ENCODE measurements around the gene MUSK.
"Not testable (repeated sequence)": the region's sequence is repeated elsewhere in the genome, so short reads cannot be mapped to it uniquely, and the experiment has no call there.

MUSK gene

DNA sequence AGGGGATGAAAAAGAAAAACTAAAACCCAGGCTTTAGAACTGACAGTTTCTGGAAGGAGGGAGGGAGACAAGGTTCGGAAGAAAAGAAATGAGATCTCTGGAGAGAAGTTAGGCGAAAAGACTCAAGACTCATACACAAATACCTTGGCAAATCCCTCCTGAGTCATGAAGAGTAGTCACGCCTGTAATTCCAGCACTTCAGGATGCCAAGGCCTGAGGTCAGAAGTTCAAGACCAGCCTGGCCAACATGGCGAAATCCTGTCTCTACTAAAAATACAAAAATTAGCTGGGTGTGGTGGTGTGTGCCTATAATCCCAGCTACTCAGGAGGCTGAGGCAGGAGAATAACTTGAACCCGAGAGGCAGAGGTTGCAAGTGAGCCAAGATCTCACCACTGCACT is 27.3 kb downstream of the MUSK start:
- DNase-seq: not testable (repeated sequence)

DNA sequence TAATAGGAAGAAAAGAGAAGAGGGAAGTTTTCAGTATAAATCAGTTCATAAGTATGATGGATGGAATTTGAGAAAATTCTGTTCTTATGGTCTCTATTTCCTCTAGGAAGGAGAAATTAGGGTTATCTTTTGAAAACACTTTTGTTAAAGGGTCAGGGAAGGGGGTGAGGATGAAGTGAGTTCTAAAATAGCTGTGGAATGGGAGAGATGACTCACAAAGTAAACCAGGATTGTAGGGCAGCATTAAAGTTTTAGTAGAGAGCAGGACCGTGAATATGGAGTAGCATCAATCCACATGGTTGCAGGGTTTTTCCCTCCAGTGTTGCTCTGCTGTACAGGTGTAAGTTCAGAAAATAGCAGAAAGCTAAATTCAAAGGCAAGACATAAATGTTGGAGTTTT is 32.4 kb downstream of the MUSK start:
- no peak for DNase-seq

DNA sequence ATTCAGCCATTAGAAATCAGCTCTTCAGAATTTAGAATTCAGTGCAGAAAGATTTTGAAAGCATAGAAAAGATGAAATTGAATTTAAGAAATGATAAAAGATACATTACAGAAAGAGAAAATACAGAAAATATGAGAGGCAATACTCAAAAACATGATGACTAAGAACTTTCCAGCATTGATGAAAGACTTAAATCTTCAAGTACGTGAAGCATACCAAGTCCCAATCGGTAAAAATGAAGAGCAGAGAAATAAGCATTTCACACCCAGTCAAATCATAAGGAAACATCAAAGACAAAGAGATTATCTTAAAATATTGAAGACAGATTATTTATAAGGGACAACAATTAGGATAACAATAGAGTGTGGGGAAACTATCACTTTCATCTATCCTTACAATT is 35.1 kb downstream of the MUSK start:
- DNase-seq: no peak

DNA sequence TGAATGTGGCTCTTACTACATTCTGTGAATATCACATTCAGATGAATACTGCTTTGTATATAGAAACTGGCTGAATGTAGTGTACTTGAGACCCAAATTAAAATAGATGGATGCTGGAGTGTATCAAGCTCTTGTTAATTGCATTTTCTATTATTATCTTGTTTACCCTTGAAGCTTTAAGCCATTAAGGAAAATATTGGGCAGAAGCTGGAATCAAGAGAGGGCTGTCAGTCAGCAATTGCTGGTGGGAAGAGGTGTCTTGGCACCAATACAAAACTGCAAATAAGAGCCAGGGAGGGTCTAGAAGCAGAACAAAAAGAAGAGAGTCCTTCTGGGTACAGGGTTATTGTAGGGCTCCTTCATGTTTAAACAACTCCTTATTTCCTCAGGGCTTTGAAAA is 38.8 kb downstream of the MUSK start:
- DNase-seq: no peak

DNA sequence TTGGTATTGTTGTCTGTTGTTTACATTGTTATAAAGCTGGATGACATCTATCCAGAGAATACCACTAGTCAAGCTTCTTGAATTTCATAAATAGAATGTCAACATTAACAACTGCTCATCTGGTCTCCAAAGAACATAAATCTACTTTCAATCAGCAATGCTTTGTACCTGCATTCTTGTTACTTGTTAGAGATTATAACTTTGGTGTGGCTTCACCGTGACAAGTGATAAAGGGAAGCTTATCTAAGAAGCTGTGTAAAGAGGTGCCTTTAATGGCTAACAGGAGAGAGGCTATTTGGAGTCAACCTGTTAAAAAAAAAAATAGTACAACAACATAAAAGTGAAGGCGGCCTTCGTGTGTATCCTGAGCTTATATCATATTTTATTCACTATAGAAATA is 41.8 kb downstream of the MUSK start:
- no peak for DNase-seq

DNA sequence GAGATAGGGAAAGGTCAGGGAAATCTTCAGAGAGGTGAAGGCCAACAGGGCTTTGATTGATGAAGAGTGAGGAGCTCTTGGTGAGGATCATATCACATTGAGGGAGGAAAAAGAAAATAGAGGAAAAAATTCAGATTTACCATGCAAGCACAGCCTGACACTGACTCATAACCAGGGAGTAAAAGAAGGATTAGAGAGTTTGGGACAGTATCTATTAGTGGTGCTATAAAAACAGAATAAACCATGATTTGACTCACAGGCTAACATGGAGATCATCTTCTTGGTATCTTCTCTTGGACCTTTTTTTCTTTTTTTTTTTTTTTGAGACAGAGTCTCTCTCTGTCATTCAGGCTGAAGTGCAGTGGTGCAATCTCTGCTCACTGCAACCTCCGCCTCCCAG is 44.4 kb downstream of the MUSK start:
- no peak for DNase-seq

DNA sequence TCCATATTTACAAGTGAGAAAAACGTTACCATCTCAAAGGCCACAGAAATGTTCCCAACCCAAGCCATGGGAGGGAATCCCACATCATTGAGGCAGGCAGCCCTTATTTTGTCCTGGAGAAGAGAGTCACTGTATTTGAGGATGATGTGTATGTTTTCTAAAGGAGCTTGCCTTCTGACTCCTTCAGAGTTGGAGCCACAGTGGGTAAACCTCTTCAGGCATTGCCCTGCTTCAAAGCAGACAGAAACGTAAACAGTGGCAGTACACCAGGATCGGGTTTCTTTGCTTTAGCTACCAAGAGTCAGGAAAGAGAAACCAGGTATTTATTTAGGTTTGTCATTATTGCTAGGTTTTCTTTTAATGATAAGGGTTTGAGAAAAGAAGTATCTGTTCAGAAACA is 45.7 kb downstream of the MUSK start:
- no peak for DNase-seq

DNA sequence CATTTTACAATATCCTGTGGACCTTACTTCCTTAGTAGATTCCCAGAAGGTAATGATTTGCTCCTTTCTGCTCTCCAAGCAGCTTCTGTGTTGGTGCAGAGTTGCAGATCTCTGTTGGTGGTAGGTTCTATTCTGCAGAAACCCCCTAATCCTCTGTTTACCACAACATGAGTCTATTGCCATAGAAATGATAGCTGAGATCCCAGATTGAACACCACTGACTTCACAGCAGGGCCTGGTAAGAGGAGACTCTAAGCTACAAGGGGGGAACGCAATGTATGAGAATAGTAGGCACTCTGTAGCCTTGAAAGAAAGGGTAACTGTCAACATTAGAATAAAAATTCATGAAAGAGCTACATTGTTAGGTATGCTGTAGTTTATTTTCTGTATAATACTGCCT is 59.5 kb downstream of the MUSK start:
- DNase-seq: no peak

DNA sequence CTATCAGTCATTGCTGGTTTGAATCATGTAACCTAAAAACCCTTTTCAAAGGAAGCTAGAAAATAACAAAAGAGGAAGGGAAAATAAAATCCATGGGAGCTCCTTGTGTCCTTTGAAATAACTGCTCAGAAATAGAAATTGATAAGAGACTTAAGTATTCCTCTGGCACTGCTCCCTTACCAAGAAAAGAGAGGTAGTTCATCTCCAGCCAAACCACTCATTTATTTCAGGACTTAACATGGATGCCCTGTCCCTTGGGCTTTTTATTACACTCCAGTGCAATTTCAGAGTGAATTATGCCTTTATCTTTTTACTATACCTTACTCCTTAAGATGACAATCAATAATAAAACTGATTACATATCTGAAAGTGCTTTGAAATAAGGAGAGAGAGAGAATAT is 61.0 kb downstream of the MUSK start:
- no peak for DNase-seq

DNA sequence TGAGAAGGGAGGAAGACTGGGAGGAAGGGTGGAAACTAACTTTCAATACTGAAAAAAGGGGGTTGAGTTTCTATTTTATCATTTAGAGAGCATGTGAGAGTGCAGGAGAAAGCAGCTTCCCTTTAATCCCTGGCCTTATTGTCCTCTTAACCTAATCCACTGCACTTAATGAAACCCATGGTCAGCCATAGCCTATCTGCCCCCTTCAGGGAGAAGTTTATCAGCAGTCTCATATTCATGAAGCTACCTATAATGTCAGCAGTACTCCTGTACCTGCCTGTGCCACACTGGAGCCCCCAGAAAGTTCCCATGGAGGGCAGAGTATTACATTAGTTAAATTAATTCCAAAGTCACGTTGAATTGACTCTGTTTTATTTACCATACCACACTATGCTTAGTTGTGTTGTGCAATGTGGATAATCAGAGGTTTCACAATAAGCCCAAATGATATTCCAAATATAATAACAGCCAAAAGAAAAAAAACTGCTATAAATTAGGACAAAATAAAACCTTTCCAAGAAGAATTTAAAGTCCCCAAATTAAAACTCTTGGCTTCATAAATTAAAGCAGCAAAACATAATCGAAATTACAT is 62.9 kb downstream of the MUSK start:
- no peak for DNase-seq

DNA sequence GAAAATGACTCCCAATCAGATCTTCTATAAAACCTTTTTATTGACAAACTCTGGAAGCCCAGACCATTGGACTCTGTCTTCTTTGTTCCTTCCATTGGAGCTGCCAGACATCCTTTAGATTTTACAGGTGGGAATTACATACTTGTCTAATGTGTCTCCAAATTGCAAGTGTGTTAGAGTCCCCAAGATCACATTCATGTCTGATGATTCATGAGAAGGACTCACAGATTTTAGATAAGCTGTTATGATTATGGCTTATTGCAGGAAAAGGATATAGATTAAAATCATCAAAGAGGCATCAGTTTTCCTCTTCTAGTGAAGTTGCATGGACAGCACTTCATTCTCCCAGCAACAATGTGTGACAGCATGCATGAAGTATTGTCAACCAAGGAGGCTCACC is 70.4 kb downstream of the MUSK start:
- no peak for DNase-seq

DNA sequence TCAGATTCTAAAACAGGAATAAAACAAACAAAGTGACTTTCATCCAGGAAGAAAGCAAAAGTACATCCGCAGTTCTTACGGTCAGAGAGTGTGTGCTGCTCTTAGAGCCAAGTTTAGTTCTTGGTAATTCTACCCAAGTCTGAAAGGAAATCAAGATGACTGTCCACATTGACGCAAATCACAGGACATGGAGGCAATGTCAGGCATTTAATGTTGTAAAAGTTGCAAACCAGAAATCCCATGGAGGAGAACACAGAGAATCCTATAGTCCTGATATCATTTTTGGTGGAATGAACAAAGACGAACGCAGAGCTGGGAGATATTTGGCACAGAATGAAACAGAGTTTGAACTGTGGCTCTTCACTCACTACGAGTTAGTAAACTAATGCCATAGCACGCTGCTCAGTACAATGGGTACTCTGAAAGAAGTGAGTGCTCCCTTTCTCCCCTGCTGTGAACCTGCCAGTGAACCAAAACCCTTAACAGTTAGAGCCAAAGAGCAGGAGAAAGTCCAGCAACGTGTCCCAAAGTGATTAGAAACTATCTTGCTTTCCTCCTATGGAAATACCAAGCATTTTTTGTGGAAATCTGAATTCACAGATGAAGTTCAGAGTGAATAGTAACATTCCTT is 74.3 kb downstream of the MUSK start:
- DNase-seq: no peak

DNA sequence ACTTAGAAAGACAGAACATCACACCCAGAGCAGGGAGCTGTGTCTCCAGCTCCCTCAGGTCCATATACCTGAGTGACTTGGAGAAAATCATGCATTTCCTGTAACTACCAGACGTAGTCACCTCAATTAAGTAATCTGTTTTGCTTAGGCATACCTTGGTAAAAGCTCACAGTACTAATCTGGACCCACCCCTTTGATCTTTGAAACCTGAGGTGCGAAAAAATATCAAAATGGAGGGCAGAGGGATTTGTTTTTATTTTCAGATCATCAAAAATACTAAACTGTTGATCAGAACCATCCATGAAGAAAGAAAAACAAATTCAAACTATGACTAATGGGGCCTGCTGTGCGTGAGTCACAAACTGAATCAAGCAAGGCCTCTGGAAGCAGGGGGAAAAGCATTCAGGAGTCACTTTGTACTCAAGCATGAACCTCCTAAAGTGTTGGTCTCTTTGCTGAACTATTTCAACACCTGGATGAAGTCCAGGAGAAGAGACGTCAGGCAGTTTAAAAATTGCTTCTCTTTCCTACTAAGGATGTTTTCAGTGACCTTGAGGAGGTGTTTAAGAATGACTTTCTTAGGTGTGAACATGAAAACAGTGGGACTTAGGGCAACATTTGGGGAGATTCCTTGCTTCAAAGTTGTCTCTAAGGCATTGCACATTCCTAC is 76.3 kb downstream of the MUSK start:
- DNase-seq: peak in 1 of 4 experiments; percentile 4

DNA sequence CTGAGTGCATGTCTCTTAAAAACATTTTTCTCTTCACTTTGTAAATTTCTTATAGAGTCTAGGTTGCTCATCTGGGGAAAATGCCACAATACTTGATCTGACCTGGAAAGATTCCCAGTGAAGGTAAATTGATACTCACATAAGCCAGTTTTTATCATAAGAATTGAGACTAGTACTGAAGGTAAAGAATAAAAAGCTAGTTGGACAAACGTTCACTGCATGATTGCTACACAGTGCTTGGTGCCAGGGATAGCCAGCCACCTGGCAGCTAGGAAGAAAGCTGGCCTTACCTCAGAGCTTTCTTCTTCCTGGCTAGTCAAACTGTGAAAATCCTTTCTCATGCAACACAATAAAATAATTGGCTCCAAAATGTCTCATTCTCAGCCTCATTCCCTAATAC is 77.1 kb downstream of the MUSK start:
- no peak for DNase-seq

DNA sequence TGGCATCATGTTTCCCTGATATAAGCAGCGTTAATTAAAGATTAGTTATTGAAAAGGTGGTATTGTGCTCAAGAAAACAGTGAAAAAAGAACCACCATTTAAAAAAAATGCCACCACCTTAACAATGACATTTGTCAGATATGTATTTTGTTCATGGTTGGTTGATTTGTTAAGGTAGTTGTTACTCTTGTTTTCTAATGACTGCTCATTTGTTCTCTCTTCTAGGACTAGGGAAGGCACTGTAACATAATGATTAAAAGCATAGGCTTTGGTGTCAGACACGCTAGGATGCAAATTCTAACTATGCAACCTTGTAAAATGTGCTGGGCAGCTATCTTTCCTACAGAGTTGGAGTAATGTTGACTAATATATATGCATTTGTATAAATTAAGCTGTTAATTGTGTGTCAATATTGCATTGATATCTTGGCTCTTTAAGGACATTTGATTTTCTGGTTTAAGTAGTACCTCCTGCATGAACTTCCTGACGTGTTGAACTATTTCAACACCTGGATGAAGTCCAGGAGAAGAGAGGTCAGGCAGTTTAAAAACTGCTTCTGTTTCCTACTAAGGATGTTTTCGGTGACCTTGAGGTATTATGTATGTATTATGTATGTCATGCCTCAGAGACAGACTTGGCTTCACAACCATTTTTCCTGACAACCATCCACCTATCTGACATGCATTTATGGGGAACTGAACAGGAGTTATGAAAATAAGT is 77.8 kb downstream of the MUSK start:
- DNase-seq: no peak

DNA sequence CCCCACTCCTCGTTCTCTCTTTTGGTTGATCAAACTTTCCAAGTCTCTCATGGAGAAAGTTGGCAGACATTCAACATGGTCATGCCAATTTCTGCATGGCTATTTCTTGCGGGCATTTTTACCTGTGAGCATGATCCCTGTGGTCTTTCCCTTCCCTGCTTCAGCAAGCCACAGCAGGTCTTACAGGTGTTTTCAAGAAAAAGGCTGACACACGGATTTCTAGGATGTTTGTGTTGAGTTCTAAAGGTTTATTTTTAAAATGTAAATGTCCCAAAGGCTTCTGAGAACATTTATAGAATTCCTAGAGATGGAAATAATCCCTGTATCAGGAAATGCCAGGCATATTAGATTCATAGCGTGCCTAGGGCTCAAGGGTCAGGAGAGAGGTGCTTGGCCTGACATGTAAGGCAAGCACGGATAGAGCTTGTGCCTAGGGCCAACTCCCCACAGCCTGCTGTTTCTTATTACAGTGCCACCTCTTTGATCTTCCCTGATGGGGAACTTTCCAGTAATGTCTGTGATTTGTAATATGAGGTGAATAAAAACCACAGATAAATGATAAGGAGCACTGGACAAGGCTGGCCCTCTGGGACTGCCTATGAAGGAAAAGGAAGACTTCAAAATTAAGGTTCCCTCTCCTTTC is 79.8 kb downstream of the MUSK start:
- no peak for DNase-seq

DNA sequence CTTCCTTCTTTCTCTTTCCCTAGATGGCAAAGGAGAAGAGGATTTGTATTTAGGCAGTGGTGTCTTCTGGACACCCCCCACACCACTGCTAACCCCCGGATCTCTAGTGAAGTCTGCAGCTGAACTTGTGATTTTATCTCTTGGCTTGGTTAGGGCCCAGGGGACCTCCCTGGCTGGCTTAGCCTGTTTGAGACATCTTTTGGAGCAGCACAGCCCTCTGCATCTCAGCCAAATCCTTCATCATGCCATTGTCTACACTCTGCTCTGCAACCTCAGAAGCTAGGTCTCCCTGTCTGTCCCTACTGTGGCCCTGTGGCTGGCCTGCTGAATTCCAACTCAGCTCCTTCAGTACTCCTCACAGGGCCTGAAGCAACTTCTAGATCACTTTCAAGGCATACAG is 81.7 kb downstream of the MUSK start:
- DNase-seq: no peak

DNA sequence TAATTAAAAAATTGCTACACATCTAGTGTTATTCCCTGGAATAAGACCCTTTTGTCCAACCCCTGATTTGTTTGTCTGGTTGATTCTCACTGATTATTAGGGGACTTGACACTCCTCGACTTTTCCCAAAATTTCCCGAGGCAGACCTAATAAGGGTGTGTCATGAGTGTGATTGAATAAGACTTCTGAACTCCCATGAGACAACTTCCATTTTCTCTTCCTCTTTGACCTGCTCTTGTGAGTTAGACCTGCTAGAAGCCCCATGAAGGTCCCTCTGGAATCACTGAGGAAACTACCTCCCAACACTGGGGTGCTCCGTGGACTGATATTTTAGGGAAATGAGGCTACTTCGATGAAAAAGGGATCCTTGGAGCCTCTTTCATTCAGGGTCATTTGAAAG is 83.4 kb downstream of the MUSK start:
- DNase-seq: no peak

DNA sequence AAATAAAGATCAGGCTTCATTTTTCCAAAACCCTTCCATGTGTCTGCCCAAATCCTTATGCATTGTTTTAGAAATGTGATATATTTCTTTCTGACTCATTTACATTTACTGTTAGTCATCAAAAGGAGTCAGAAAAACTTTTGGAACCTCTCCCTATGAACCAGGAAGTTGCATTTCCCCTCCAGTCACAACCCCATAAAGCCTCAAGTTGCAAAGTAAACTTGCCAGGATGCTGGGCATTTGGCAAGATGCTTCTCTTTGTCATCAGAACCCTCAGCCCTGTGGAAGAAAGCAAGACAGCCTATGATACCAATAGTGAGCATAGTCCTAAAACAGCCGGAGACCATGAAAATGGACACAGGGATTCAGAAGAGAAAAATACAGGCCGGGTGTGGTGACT is 84.2 kb downstream of the MUSK start:
- DNase-seq: peak; percentile 49 to 74 (median 58)

DNA sequence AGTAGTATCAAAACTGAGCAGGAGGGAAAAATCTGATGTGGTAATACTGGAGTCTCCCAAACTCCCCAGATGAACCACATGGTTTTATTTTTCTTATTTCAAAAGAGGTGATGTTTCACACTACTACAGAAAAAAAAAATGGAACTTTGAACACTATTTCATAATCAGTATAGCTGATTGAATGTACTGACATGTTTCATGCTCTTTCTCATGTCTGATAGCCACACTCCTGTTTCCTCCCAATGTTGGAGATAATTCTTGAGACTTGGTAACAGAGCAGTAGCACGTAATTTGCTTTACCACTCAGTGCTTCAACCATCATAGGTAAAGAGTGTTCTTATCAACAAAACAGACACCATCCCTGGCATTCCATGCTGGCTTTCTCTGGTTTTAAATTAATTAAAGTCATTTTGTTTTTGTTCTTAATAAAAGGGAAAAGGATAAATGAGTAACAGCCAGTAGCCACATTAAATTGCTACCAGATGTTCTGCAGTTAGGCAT is 85.2 kb downstream of the MUSK start:
- DNase-seq: peak in 3 of 4 experiments; percentile 2 to 37 (median 27)

DNA sequence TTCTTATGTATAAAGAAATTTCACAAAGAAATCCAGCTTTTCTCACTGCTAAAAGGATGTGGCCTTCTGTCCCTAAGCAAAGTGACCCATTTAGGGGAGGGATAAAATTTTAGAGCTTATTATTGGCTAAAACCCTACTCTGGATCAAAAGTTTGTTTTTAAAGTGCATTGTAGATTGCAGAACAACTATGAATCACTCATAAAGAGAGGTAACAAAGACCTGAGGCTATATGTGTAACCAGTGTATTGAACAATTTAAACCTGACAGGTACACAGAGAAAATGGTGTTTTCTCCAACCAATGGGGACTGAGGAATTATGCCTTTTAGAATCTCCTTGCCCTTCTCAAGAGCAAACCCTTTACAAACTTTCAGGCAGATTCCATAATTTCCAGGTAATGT is 86.6 kb downstream of the MUSK start:
- DNase-seq: no peak

DNA sequence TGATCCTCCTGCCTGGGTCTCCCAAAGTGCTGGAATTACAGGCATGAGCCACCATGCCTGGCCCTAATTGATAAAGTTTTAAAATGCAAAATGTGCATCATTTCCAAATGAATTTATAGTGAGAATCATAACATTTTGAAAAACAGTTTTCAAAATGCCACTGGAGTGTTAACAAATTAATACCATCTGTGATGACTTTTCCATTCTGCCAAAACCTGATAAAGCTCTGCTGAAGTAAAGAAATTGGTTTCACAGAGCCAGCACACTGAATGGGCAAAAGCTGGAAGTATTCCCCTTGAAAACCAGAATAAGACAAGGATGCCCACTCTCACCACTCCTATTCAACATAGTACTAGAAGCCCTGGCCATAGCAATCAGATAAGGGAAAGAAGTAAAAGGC is 89.6 kb downstream of the MUSK start:
- DNase-seq: no peak

DNA sequence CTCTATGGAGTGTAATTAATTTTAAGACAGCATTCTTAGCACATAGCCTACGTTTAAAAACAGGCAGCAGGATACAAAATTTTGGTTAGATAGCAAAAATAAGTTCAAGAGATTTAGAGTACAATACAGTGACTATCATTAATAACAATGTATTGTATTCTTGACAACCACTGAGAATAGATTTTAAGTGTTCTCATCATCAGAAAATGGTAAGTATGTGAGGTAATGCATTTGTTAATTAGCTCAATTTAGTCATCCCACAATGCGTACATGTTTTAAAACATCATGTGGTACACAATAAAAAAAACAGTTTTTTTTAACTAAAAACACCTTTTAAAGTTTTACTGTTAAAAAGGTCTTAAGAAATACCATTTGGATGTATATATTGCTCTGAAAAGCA is 94.2 kb downstream of the MUSK start:
- no peak for DNase-seq
